ENCODE results near the gene ANTXR2.
"Not testable (repeated sequence)": the region's sequence is repeated elsewhere in the genome, so short reads cannot be mapped to it uniquely, and the experiment has no call there.

ANTXR2 gene

DNA sequence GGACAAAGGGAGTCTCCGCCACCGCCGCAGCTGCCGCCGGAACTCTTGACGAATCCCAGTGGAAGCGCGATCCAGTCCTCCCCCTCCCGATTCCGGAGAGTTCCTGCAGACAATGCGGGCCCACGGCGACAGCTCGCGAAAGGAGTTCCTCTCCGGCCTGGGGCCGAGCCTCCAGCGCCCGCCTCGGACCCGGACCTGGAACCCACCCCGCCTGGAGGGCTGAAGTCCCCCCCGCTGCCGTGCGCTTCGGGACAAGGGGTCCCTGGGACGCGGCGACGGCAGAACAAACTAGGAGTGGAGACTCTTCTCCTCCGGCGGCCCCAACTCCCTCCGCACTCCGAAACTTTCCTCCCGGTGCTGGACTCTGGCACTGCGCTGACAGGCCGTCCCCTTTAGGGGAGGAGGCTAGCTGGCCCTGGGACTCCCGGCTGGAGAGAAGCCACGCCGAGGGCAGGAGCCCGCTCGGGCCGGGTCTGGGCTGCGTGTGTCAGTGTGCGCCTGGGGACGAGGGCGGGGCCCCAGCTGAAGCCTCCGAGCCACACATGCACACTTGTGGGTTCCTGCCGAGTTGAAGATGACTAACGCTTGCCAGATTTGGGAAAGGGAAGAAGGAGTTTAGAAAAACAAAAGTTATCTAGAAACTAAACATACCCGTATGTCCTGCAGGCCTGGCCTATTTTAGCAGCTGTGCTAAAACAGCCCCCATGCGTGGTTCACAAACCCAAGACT, at the start of gene ANTXR2:
Gene ANTXR2 (minus strand): TSS at position 486 of the 729 bp plus-strand sequence. CDS start 669 bp downstream, outside the sequence.
- Histone ChIP-seq H3K36me3 (ENCODE audit: insufficient read depth, low read length) (no peaks in the 10 kb centered on the region; the same call in 1 of the 2 replicates), H3K4me1 (ENCODE audit: insufficient read depth, low read length) (peaks cover 15% of the 10 kb centered on the region), H3K9ac (ENCODE audit: low read depth, low read length) (peak within 1 kb of the TSS; percentile 90), H3K9me3 (ENCODE audit: control insufficient read depth, insufficient read depth, low read length) (no peaks in the 10 kb centered on the region)

DNA sequence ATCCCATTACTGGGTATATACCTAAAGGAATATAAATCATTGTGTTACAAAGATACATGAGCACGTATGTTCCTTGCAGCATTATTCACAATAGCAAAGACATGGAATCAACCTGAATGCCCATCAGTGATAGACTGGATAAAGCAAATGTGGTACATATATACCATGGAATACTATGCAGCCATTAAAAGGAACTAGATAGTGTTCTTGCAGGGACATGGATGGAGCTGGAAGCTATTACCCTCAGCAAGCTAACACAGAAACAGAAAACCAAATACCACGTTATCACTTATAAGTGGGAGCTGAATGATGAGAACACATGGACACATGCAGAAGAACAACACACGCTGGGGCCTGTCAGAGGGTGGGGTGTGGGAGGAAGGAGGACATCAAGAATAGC, 48.8 kb upstream of the ANTXR2 start:
- not testable (repeated sequence) for H3K9me3 ChIP-seq (ENCODE audit: control insufficient read depth, insufficient read depth, low read length); H3K36me3 ChIP-seq (ENCODE audit: insufficient read depth, low read length)
- peaks cover 14% of the 10 kb centered on the region for H3K4me1 ChIP-seq (ENCODE audit: insufficient read depth, low read length)

DNA sequence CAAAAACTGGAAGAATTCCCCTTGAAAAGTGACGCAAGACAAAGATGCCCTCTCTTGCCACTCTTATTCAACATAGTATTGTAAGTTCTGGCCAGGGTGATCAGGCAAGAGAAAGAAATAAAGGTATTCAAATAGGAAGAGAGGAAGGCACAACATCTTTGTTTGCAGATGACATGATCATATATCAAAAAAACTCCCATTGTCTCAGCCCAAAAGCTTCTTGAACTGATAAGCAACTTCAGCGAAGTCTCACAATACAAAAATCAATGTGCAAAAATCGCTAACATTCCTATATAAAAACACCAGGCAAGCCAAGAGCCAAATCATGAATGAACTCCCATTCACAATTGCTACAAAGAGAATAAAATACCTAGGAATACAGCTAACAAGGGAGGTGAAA, 46.6 kb upstream of the ANTXR2 start:
- not testable (repeated sequence) for H3K9me3 ChIP-seq (ENCODE audit: control insufficient read depth, insufficient read depth, low read length); H3K36me3 ChIP-seq (ENCODE audit: insufficient read depth, low read length); H3K9ac ChIP-seq (ENCODE audit: low read depth, low read length); H3K4me1 ChIP-seq (ENCODE audit: insufficient read depth, low read length)

More for the DNA sequence above, 48.8 kb upstream of the ANTXR2 start:
- H3K9ac ChIP-seq (ENCODE audit: low read depth, low read length): not testable (repeated sequence)

DNA sequence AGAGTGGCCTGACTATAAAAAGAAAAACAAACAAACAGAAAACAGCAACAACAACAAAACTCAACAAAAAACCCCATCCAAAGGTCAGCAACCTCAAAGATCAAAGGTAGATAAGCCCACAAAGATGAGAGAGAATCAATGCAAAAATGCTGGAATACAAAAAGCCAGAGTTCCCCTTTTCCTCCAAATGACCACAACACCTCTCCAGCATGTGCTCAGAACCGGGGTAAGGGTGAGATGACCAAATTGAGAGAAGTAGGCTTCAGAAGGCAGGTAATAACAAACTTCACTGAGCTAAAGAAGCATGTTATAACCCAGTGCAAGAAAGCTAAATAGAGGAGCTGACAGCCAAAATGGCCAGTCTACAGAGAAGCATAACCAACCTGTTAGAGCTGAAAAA, 43.5 kb upstream of the ANTXR2 start:
- H3K36me3 ChIP-seq (ENCODE audit: insufficient read depth, low read length): no peaks in the 10 kb centered on the region
- no peaks in the 10 kb centered on the region for H3K4me1 ChIP-seq (ENCODE audit: insufficient read depth, low read length)
- no peak overlapping the region for H3K9ac ChIP-seq (ENCODE audit: low read depth, low read length)
- no peaks in the 10 kb centered on the region for H3K9me3 ChIP-seq (ENCODE audit: control insufficient read depth, insufficient read depth, low read length)

DNA sequence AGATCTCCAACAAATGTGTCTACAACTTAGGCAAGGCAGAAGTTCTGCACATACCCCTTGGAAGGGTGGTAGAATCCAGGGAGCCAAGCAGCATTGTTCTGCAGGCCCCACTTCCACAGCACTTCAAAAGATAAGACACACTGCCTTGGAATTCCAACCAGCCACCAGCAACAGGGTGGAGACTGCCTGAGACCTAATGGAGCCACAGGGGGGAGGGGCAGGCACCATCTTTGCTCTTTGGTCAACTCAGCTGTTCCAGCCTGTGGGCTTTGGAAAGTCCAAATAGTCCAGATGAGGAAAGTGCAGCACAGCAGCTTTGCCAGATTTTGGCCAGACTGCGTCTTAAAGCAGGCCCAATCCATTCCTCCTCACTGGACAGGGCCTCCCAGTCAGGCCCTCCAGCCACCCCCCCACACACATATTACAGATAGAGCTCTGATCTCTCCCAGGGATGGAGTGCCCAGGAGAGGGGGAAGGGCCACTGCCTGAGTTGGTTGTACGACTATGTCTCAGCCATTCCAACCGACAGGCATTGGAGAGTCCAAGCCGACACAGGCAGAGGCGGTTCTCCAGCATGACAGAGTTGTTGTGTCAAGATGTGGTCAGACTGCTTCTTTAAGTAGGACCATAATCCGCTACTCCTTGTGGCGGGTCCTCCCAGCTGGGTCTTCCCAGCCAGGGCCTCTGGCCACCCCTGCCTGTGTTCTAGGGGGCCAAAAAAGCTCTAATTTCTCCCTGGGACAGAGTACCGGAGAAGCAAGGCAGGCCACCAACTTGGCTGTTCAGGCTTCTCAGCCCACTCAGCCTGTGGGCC, 42.5 kb upstream of the ANTXR2 start:
- Histone ChIP-seq H3K9me3 (ENCODE audit: control insufficient read depth, insufficient read depth, low read length) (no peaks in the 10 kb centered on the region), H3K36me3 (ENCODE audit: insufficient read depth, low read length) (no peaks in the 10 kb centered on the region), H3K9ac (ENCODE audit: low read depth, low read length) (no peak overlapping the region), H3K4me1 (ENCODE audit: insufficient read depth, low read length) (no peaks in the 10 kb centered on the region)

DNA sequence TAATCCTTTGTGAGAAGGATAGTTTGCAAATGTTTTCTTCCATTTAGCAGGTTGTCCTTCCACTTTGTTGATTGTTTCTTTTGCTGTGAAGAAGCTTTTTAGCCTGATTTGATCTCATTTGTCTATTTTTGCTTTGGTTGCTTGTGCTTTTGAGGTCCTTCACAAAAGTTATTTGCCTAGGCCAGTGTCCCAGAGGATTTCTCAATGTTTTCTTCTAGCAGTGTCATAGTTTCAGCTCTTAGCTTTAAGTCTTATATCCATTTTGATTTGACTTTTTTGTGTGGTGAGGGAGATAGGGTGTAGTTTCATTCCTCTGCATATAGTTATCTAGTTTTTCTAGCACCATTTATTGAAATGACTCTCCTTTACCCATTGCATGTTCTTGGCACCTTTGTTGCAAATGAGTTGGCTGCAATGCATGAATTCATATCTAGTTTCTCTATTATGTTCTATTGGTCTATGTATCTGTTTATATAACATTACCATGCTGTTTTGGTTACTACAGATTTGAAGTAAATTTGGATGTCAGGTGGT, 41.8 kb upstream of the ANTXR2 start:
- Histone ChIP-seq H3K36me3 (ENCODE audit: insufficient read depth, low read length) (no peaks in the 10 kb centered on the region), H3K9me3 (ENCODE audit: control insufficient read depth, insufficient read depth, low read length) (no peaks in the 10 kb centered on the region), H3K4me1 (ENCODE audit: insufficient read depth, low read length) (no peaks in the 10 kb centered on the region), H3K9ac (ENCODE audit: low read depth, low read length) (no peak overlapping the region)

DNA sequence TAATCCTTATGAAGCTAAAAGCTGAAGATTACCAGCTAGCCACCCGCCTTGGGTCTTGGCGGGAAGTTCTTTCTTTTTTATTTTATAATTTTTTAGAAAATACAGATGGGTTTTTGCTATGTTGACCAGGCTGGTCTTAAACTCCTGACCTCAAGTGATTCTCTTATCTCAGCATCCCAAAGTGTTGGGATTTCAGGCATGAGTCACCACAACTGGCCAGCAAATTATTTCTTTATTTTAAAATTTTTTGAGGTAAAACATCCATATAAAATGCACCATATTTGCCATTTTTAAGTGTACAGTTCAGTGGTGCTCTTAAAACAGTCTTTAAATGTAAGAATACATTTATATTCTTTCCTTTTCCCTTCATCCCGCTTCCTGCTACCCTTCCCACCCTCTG, 40.6 kb upstream of the ANTXR2 start:
- H3K9ac ChIP-seq (ENCODE audit: low read depth, low read length): no peak overlapping the region
- no peaks in the 10 kb centered on the region for H3K4me1 ChIP-seq (ENCODE audit: insufficient read depth, low read length)
- no peaks in the 10 kb centered on the region for H3K36me3 ChIP-seq (ENCODE audit: insufficient read depth, low read length)
- H3K9me3 ChIP-seq (ENCODE audit: control insufficient read depth, insufficient read depth, low read length): no peaks in the 10 kb centered on the region

DNA sequence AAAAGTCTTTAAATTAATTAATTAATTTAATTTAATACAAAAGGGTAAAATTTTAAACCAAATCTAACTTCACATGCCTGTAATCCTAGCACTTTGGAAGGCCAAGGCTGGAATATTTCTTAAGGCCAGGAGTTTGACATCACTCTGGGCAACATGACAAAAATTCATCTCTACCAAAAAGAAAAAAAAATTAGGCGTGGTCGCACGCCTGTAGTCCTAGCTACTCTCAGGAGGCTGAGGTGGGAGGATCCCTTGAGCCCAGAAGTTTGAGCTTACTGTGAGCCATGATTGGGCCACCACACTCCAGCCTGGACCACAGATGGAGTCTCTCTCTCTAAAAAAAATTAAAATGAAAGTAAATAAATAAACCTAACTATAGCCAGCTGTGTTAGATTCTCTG, 39.2 kb upstream of the ANTXR2 start:
- H3K36me3 ChIP-seq (ENCODE audit: insufficient read depth, low read length): no peaks in the 10 kb centered on the region
- no peak overlapping the region for H3K9ac ChIP-seq (ENCODE audit: low read depth, low read length)
- H3K4me1 ChIP-seq (ENCODE audit: insufficient read depth, low read length): no peaks in the 10 kb centered on the region
- no peaks in the 10 kb centered on the region for H3K9me3 ChIP-seq (ENCODE audit: control insufficient read depth, insufficient read depth, low read length)

DNA sequence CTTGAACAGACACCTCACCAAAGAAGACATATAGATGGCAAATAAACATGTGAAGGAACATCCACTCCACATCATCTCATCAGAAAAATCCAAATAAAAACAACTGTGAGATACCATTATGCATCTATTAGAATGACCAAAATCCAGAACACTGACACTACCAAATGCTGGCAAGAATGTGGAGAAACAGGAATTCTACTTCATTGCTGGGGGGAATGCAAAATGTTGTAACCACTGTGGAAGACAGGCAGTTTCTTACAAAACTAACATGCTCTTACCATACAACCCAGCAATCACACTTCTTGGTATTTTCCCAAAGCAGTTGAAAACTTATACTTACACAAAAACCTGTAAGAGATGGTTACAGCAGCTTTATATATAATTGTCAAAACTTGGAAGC, 38.2 kb upstream of the ANTXR2 start:
- Histone ChIP-seq H3K4me1 (ENCODE audit: insufficient read depth, low read length) (no peaks in the 10 kb centered on the region), H3K36me3 (ENCODE audit: insufficient read depth, low read length) (no peaks in the 10 kb centered on the region), H3K9ac (ENCODE audit: low read depth, low read length) (no peak overlapping the region), H3K9me3 (ENCODE audit: control insufficient read depth, insufficient read depth, low read length) (no peaks in the 10 kb centered on the region)

DNA sequence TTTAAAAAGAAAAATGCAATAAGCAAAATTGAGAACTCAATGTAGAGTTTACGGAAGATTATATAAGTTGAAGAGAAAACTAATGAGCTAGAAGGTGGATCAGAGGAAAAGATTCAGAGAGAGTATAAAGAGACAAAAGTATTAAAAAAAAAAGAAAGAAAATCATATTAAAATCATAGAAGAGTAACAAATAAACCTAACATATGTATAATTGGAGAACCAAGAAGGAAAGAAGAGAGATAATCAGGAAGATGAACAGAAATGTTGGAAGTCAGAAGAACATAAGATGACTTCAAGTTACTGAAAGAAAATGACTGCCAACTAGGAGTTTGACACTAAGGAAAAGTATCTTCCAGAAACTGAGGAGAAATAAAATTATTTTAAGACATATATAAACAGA, 34.3 kb upstream of the ANTXR2 start:
- Histone ChIP-seq H3K9me3 (ENCODE audit: control insufficient read depth, insufficient read depth, low read length) (no peaks in the 10 kb centered on the region), H3K9ac (ENCODE audit: low read depth, low read length) (no peak overlapping the region), H3K36me3 (ENCODE audit: insufficient read depth, low read length) (no peaks in the 10 kb centered on the region), H3K4me1 (ENCODE audit: insufficient read depth, low read length) (no peaks in the 10 kb centered on the region)

DNA sequence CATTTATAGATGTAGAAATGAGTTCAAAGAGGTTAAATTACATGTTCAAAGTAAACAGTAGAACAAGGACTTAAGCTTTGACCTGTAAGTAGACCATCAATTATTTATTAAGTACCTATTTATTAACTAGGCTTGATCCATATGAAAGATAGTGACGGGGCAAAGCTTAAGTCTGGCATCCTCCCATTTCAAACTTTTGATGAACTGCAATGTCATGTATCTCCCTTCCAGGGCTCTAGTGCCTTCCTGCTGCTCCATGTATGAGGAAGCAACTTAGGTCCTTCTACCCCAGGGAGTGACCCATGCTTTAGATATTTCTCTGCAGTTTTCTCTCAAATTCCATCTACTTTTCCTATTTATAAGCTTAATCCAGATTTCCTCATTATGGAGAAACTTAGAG, 31.9 kb upstream of the ANTXR2 start:
- no peak overlapping the region for H3K9ac ChIP-seq (ENCODE audit: low read depth, low read length)
- no peaks in the 10 kb centered on the region for H3K4me1 ChIP-seq (ENCODE audit: insufficient read depth, low read length)
- H3K9me3 ChIP-seq (ENCODE audit: control insufficient read depth, insufficient read depth, low read length): no peaks in the 10 kb centered on the region
- no peaks in the 10 kb centered on the region for H3K36me3 ChIP-seq (ENCODE audit: insufficient read depth, low read length)

DNA sequence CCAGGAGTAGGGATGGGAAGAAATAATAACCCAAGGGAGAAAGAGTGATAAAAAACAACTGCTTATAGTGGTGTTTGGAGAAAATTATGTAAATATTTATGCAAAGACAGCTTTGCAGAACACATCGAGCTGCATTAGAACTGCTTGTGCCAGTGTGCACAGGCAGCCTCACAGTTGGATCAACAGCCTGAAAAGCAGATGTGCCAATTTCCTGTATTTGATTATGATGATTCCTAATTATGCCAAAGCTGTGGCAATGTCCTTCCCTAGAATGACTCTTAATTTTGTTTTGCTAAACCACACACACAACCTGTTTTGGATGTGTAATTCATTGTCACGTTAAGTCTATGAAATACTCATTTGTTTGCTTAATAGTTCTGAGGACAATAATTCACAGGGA, 30.6 kb upstream of the ANTXR2 start:
- H3K9ac ChIP-seq (ENCODE audit: low read depth, low read length): no peak overlapping the region
- H3K9me3 ChIP-seq (ENCODE audit: control insufficient read depth, insufficient read depth, low read length): no peaks in the 10 kb centered on the region
- H3K36me3 ChIP-seq (ENCODE audit: insufficient read depth, low read length): no peaks in the 10 kb centered on the region
- no peaks in the 10 kb centered on the region for H3K4me1 ChIP-seq (ENCODE audit: insufficient read depth, low read length)

DNA sequence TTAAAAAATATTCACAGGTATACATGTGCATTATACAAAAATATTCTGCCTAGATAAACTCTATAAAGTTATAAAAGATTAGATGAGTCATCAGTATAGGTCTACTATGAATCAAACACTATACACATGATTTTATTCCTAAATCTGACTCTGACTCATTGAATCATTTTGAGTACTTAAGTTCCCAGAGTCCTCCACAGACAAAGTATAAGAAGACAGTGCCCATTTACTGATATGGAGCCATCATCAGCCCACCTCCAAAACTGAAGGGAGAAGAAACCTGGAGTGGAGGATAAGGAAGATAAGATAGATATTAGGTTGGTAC, 28.7 kb upstream of the ANTXR2 start:
- Histone ChIP-seq H3K9ac (ENCODE audit: low read depth, low read length) (no peak overlapping the region), H3K36me3 (ENCODE audit: insufficient read depth, low read length) (no peaks in the 10 kb centered on the region), H3K9me3 (ENCODE audit: control insufficient read depth, insufficient read depth, low read length) (no peaks in the 10 kb centered on the region), H3K4me1 (ENCODE audit: insufficient read depth, low read length) (no peaks in the 10 kb centered on the region)

DNA sequence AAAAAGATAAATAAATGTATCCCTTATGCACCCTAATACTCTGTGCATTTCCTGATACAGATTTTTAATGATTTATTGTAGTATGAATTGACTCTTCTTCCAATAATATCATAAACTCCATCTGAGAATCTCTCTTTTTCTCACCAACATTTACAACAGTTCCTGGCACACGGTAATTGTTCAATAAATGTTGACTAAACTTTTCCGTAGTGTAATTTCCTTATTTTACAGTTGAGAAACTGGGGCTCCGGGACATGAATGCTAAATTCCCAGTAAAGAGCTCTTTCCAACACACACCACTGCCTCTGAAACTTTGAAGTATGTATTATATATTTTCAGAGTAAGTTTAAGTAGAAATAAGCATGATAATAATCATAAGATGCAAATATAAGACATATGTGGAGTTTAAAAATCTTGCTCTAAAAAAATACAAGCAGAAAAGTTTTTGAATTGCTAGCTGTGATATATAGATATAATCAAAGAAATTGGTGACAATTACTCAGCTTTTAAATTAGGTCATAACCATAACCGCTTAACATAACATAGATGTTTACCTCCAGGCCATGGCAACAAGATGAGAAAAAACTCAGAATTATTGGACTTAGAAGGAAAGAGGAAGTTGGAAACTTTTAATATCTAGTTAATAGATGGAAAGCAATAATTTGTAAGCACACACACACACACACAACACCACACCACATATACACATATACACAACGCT, 28.2 kb upstream of the ANTXR2 start:
- no peaks in the 10 kb centered on the region for H3K9me3 ChIP-seq (ENCODE audit: control insufficient read depth, insufficient read depth, low read length)
- H3K36me3 ChIP-seq (ENCODE audit: insufficient read depth, low read length): no peaks in the 10 kb centered on the region
- H3K4me1 ChIP-seq (ENCODE audit: insufficient read depth, low read length): no peaks in the 10 kb centered on the region
- H3K9ac ChIP-seq (ENCODE audit: low read depth, low read length): no peak overlapping the region

Data from ES-I3 (cell line).